GM18868 (cell line): ENCODE data around the gene DGKI.

Experiments used
- ATAC-seq: cut with Tn5 transposase; IDR thresholded peaks from one replicate; pipeline ENCODE4 v1.9.1; 2021; ENCODE audit warnings: mild to moderate bottlenecking, moderate library complexity; ENCODE audit not compliant: unreplicated experiment

DGKI gene

DNA sequence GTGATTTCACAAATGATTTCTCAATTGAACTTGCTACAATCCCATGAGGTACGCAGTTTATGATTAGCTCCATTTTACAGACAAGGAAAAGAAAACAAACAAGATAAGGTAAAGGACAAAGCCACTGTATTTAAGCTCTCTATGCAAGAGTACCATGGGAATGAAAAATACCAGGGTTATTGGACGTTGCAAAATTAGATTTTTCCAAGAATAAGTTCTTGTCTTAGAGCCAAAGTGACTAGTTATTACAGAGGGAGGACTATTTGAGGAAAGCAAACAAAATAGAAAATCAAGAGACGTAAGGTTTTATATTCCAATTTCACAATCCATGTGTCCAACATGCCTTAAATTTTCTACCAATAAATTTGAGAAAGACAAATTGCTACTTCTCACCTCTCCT lies 405.3 kb downstream of the DGKI start:
- no peak for ATAC-seq

DNA sequence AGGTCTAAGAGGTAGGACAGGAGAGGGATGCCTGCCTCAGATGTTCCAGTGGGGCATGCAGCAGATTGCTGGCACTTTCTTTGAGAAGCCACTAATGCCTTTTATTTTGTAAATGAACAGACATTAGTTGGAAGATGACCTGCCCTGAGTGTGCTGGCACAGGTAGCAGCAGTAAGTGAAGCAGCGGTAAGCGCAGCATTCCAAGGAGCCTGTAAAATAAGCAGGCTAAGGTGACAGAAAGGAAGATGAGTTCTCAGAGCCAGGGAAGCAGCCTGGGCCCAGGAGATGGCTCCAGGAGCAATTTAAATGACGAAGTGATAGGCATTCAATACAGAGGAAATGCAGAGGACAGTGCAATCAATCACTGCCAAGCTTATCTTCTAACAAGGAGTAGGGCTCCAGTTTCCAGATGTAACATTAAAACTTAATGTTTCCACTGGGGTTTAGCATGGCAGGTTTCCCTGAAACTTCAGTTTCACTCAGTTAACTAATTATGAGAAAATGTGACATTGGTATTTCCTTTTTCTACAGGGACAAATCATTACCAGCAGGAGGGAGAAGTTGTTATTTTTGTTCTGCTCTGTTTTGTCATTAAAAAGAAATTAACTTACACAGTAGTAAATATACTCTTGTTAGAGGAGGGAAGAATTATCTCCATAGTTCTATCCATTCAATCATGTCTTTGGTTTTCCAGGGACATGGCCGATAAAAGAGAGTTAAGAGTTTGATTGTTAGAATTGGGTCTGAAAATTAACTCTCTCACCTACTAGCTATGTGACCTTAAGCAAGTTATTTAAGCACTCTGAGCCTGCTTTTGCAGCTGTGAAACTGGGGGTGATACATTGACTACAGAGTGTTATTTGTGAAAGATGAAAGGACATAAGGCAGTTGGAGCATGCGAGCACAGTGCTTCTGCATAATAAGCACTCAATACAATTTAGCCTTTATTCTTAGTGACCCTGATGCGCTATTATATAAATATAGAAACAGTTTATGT lies 406.6 kb downstream of the DGKI start:
- ATAC-seq, result no peak

DNA sequence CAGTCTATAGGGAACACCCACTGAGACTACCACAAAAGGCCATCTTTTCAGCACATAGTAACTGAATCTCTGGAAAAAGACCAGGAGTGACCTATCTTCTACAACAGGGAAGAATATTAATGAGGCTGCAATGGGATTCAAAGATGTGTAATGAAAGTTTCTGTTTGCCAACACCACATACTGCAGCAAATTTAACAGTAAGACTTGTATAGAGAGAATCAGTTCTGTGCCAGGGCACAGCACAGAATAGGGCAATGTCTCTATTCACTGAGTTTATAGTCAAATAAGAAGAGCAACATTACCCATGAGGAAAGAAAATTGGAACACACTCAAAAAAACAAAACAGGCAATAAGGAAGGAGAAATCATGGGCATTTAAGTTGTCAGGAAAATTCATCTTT lies 411.8 kb downstream of the DGKI start:
- ATAC-seq, result no peak

DNA sequence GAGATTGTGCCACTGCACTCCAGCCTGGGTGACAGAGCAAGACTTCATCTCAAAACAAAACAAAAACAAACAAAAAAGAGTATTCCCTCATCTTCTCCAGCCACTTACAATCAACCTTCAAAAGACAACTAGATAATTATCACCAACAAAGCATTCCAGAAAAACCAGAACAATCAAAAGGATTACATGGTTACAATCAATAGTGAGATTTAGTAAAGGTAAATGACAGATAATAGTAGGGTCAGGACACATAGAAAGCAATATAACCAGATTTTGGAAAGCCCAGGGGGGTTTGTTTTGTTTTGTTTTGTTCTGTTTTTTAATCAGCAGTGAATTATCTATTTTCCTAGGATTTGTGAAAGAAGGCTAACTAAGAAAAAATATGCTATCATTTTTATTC lies 412.2 kb downstream of the DGKI start:
- no peak for ATAC-seq

DNA sequence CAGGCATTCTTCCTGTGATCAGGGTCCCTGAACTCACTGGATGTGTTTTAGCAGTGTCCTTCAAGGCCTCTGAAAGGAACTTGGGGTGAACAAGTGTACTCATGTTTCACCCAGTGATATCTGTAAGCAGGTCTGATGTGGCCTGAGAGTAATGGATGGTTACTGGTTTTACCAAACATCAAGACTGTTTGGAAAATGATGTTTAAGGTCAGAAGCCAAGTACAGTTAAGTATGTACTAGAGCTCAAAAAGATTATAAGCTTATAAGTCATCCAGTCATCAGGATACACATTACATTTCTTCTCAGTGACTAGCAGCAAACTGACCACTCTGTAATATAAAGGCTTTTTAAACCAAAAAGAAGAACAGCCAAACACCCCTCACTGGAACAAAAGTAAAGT lies 423.5 kb downstream of the DGKI start:
- ATAC-seq, result no peak

DNA sequence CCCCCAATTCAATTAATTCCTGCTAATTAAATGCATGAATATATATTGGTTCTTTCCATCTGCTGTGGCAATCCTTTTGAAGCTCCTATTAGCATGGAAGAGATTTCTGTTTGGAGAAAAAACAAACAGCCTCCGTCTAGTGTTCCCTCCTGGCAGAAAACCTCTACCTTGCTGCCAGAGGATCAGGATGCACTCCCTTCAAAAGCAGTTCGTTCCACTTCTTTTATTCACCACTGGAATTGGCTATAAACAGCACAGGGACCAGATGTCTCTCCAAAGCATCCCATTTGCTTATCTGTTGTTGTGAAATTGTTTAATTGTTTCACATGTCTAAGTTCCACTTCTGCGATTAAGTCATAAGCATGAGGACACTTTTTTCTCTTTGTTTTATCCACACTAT lies 425.4 kb downstream of the DGKI start:
- no peak for ATAC-seq

DNA sequence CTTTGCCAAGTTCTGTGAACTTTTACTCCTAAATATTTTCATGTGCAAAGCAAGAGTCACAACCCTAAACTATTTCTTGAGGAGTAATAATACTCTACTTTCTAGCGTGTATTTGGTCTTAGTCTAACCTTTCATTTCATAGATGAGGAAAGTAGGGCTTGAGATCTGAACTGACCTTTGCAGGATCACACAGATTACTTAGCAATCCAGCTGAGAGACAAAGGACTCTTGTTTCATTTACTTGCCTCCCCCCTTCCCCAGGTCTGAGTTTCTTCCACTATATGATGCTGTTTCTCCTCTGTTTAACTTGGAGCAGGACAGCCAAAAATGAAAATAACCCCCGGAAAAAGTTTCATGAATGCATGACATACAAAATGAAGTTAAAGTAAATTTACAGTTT lies 427.9 kb downstream of the DGKI start:
- ATAC-seq, result no peak

DNA sequence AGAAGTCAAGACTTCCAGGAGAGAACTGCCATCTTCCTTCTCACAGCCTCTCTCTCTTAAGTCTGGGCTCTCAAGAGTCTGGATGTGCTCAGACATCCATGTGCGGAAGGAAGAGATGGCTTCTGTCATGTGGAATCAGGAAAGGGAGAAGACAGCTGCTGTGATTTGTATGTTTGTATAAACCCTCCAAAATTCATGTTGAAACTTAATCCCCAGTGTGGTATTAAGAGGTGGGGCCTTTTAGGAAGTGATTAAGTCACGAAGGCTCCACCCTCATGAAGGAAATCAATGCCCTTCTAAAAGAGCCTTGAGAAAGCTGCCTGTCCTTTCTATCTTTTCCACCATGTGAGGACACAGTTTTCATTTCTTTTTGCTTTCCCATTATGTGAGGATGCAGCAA lies 429.3 kb downstream of the DGKI start:
- ATAC-seq, result no peak

DNA sequence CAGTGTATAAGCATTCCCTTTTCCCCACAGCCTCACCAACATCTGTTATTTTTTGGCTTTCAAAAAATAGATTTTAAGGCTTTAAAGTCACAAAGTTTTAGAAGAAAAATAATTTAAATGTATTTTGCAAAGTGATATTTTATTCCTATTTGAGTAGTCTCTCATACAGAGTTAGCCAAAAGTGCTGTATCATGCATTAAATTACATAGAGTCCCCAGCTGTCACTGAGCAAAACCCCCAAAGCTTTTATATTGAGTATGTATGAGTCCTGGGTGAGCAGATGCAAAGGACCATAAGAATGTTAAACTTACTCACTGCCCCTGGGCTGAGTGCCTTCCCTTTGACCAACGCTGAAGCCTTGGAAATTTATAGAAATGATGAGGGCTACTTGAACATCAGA lies 432.9 kb downstream of the DGKI start:
- no peak for ATAC-seq

DNA sequence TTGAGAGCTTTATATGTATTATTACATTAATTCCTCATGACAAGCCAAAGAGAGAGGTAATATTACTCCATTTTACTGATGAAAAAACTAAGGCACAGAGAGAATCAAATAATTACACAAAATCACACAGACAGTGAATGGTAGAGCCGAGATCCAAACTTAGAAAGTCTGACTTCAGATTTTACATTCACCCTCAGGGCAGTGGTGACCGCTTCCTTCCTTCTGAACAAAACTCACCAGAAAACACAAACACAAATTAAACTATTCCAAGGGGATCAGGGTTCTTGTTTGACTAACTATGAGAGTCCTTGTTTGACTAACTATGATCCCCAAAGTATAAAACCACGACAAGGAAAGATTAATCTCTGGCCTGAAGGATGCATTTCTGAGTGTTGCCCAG lies 435.3 kb downstream of the DGKI start:
- ATAC-seq, result no peak

DNA sequence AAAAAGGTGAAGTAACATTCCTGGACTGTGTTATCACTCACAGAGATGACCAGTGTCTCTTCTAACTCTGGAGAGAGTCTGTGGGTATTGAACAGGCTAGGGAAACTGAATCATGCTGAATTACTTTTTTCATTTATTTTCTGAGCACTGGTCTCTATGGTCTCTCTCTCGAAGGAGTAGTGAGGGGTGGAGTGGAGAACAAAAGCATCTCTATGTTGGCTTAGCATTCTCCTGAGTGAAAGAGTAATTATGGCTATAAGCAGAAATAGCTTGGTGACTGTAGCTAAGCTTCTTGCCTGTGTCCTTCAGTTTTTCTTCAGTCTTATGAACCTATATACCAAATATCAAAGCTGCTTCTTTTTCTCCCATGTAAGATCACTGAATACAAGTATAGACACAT lies 438.6 kb downstream of the DGKI start:
- ATAC-seq, result no peak

DNA sequence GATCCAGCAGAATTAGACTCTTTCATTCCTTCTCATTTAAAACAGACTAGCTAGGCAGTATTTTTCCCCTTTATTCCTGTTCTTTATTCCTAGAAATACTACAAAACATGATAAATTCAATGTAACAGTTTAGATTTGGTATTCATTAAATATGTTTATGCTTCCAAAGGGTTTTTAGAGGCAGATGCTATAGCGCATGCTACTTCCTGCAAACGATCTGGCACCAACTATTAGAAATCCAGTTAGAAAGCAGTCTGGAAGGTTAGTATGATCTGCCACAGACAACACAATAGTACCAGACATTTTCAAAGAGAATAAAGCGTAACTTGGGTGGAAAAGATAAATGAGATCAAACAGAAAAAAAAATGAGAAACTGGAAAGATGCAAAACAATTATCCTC lies 439.7 kb downstream of the DGKI start:
- ATAC-seq, result no peak

DNA sequence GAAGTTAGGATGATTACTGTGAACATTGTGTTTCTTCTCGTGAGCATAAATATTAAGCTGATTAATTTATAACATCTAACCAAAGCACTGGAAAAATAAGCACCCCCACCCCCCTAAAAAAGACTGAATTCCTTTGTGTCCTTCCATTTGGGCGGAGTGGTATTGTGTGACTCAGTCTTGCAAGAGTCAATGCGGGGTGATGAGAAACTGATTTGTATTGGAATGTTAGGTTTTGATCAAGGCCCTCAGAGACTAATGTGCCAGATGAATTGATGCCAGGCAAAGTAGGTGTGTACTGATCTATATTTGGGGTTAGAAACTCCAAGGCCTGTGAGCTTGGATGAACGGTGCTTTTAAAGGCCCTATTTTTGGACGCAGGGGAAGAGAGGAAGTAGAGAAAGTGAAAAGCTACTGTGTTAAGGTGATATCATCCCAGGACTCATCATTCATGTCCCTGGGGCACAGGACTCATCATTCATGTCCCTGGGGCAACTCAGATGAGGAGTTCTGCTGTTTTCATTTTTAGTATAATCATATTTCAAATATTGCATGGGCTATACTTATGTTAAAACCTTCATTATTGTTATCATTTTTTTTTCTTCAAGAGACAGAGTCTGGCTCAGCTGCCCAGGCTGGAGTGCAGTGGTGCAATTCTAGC lies 442.0 kb downstream of the DGKI start:
- no peak for ATAC-seq

DNA sequence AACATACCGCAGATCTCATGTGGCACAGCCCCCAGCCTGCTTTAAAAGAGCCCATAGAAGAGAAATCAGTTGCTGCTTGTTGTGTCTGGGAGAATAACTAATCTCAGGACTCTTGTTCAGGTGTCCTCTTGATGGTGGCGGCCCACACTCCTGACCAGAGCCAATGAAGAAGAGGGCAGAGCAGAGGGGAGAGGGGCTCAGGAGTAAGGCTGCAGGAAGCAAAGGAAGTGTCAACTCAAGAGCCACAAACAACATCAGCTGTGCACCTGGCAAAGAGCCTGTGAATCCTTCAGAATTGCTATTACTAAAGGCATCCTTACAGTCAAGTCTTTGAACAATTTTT lies 443.4 kb downstream of the DGKI start:
- no peak for ATAC-seq

DNA sequence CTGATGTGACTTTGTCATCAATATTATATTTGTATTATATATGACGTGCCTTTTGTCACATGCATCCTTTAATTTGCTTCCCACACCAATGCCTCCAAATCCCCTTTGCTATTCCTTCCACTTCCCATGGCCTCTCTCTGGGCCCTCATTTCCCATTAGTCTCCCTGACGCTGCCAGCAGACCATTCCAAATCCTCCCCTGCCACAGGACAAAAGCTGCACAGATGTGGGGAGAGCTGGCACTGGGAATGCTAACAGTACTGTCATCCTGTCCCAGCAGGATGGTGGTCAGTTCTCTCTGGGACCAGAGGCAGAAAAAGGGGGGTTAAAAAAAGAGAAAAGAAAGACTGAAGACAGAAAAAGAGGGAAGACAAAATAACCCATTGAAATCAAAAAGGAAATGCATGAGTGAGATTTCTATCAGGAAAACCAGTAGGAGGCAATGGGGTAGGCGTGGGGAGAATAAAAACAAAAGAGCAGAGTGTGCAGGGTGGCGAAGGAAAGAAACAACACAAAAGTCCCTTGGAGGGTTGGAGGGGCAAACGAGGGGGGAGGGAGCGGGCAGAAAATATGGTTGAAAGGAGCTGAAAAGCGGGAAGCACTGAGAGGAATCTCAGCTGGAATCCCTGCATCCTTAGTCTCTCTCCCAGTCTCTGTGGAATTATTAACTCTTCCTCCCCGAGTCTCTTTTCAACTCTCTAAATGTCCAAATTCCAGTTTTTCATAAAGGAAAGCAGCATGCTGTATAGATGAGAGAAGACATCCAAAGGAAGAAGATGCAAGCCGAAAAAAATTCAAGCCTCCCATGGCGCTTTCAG lies 444.0 kb downstream of the DGKI start:
- no peak for ATAC-seq

DNA sequence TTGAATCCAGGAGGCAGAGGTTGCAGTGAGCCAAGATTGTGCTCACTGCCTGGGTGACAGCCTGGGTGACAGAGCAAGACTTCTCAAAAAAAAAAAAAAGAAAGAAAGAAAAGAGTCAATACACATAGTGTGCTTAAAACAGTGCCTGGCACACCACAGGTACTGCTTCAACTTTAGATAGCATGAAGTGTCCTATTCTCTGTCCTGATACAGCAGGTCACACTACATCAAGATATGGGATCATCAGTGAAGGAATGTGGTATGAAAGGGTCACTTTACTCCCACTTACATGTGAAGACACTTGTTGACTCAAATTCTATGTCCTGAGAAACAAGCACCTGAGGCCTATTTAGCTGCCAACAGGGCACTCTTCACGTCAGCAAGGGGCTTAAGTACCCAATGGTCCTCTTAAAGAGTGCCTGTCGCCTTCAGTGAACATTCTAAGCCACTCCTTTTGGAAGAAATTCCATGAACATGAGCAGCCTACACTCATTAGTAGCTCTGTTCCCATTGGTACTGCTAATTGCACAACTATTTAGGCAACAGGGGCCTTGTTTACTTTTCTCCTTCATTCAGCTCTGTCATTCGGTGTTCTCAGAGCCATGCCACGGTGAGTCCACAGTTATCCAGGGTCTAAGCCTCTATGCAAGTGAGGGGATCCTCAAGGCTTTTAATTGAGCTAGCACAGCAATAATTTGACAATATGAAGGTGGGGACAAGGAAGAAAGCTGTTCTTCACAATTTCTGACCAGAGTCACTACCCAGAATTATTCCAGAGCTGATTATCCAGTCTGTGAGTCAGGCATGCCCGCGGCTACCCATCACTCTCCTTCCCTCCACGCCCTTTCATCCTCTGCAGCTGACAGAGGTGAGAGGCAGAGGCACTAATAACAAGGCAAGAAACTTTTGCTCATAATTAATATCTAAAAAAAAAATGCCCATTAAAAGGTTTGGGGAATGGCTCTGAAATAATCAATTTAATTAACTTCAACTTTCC lies 446.6 kb downstream of the DGKI start:
- no peak for ATAC-seq

DNA sequence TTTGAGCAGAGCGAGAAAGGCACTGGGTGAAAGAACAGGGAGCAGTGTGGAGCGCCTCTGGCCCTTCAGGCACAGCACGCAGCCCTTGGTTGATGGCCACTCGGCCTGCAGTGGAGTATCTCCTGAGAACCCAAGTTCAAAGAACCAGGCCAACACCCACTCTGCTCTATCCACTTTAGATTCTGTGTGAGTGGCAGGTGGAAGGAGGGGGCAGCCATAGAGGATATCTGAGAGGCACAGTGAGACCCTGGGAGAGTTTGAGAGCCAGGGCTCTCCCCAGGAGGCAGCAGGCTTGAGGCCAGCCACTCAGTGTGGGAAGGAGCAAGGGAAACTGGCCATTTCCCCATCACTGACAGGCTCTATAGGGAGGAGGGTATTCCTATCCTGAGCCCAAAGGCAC lies 450.7 kb downstream of the DGKI start:
- ATAC-seq, result no peak

DNA sequence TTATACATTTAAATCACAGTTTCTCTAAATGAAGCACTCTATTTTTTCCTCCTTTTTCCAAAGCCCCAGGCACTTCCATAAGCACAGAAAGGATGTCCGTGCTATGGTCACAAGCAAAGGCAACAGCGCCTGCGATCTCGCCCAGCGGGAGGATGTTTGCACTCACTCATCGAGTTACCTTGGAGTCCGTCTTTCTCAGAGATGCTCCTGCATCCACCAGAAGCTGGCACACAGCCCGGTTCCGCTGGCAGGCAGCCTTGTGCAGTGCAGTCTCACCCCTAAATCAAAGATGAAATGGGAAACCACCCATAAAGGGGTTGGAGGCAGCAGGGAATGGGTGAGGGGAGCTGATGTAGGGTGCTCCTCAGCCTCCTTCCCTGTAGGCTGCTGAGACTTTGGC lies 451.4 kb downstream of the DGKI start:
- ATAC-seq, result no peak

DNA sequence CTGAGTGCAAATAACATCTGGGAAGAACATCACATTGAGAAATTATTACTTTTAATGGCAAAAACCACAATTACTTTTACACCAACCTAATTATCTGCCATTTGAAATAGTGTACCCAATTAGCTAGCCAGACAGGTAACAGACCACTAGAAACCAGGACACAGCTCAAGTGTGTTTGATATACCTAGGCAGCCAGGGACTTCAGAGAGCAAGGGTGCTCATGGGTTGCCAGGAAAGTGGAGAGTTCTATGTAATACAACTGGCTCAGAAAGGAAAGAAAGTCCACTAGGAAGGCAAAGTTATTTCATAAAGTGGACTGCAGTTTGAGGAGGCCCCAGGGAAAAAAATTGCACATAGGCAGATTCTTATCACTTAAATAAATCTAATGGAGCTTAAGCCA lies 453.2 kb downstream of the DGKI start:
- no peak for ATAC-seq

DNA sequence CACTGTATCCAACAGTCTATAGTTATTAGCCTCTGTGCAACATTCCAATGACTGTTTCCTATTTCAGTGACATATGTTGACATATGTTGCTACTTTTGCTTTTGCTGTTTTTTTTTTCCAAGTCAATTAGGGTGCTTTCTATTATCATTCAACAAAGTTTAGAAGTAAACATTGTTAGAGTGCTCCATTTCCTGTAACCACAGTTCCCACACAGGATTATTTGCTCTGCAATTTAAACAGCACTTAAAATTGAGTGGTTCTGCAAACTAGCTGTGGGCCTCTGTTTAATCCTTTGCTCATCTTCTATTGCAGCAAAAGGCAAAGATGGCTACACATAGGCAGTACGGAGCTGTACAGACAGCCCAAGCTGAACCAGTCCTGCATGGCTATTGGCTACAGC lies 456.7 kb downstream of the DGKI start:
- no peak for ATAC-seq
